Measurements from ENCODE around the gene PIGU.

Gene PIGU

GRCh38 chr20:34654207-34654744 lies 22.6 kb downstream of the PIGU start:
- no peak for DNase-seq

DNA sequence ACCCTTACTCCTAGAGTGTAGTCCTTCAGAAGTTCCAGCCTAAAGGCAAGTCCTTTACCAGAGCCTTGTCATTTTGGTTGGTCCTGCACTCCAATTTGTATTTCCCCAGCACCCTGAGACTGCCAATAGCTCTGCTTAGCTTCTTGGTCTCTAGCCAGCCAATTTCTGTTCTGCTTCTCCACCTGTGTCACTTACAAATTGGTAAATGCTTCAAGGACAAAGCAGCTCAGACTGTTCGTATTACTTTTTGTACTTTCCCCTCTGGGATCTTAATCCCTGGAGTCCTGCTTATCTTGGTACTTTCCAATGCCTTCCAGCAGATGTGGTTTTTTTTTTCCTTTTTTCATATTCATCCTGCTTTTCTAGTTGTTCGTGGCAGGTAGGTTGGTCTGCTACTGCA lies 25.7 kb downstream of the PIGU start:
- DNase-seq, result no peak

- DNase-seq, result no peak
Observed at GRCh38 chr20:34647737-34648136, 29.2 kb downstream of the PIGU start.

GRCh38 chr20:34644951-34645350 lies 31.9 kb downstream of the PIGU start:
- DNase-seq, result no peak

DNA sequence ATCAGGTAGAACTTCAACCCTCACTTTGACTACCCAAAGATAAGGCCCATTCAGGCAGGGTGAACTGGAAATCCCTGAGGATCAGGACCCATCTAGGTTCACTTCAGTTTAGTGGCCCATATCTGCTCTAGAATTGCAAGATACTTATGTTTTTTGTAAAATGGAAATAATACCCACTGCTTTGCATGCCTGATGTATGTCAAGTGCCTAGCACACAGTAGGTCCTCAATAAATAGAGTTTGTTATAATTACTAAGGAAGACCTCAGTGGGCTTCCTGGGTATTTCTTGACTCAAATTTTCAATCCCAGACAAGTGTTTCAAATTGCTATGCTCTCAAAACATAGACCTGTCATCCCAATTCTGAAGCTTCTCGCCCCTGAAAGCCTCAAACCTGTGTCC lies 32.5 kb downstream of the PIGU start:
- no peak for DNase-seq

DNA sequence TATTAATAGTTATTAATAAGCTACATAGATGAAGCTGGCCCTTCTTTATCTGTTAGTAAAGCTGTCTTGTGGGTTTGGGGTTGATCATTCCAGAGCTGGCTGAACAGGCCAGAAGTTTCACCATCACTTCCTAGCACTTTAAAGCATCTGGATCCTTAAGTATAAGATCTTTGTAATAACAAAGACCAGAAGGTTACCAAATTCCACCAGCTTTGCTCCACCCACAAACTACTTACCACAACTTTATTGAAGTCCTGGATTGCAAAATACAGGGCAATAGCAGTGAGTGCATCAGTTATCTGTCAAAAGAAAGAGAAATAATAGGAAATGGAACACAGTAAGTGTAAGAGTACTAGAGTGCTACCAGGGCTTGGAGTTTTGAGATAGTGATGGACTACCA lies 33.0 kb downstream of the PIGU start:
- DNase-seq, result no peak

DNA sequence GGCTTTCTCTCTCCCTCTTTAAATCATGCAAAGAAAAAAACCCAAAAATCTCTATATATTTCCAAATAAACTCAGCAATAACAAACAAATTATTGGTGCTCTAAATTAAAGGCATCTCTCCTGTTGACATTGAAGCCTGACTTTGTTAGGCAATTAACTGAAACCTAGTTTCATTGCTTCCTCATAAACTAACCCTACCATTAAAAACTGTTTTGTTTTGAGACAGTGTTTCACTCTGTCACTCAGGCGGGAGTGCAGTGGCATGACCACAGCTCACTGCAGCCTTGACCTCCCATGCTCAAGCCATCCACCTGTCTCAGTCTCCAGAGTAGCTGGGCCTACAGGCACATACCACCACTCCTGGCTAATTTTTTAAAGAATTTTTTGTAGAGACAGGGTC lies 34.9 kb downstream of the PIGU start:
- DNase-seq, result no peak

- DNase-seq, result no peak
Observed at GRCh38 chr20:34639755-34640222, 37.1 kb downstream of the PIGU start.

DNA sequence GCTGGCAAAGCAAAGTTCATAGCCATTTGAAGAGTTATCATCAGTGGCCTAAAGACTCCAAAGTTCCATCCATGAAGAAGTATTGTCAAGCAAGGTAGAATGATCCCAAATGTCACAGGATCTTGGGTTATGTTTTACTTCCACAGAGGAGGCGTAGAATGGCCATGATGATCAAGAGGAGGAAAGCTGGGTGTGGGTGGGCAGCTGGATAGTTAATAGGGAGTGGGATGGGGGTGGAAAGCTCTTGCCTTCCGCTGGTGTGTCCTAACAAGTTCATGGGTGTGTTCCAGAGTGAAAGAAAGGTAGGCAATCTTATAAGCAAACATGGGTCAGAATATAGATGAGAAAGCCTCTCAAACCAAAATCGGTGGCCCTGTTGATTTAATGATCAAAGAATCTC lies 38.4 kb downstream of the PIGU start:
- no peak for DNase-seq

DNA sequence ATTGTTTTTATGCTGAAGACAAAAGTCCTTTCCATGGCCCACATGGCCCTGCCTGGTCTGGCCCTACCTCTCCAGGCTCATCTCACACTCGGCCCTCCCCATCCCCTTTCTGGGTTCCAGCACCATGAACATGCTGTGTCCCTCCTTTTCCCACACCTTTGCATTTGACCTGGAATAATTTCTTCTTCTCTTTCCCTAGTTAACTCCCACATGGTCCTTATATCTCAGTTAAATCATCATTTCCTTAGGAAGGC lies 38.9 kb downstream of the PIGU start:
- no peak for DNase-seq

- DNase-seq, result no peak
Observed at GRCh38 chr20:34637245-34638038, 39.5 kb downstream of the PIGU start.

DNA sequence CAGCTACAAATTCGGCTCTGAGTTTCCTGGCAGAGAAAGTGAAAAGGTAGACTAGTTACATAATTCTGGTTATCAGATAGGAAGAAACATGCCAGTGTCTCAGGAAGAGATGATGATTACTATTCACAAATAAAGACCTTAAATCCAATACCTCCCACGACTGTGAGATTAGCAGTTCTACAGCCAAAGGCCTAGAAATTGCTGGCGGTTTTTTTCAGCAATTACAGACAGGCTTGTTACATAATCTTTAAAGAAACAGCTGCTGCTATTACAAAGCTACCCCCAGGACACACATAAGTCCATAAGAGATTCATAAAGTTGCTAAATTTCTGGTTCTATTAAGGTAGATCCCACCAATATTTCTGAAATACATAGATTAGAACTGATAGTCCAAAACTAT lies 40.2 kb downstream of the PIGU start:
- DNase-seq, result no peak

- no peak for DNase-seq
Observed at GRCh38 chr20:34634392-34634791, 42.5 kb downstream of the PIGU start.

DNA sequence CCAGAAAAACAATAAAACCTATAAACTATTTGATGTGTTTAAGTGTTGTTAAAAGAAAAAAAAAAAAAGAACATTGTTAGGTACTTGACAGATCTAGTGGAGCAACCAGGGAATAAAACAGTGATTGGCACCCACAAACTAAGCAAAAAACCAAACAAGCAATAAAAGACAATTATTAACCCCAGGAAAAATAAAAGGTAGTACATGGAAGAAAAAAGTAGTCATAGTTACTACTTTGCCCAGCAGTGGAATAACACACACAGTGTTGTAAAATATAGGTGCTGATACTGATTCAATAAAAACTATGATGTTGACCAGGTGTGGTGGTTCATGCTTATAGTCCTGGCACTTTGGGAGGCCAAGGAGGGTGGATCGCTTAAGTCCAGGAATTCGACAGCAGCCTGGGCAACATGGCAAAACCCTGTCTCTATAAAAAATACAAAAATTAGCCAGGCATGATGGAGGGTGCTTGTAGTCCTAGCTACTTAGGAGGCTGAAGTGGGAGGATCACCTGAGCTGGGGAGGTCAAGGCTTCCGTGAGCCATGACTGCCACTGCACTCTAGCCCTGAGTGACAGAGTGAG lies 43.9 kb downstream of the PIGU start:
- no peak for DNase-seq

DNA sequence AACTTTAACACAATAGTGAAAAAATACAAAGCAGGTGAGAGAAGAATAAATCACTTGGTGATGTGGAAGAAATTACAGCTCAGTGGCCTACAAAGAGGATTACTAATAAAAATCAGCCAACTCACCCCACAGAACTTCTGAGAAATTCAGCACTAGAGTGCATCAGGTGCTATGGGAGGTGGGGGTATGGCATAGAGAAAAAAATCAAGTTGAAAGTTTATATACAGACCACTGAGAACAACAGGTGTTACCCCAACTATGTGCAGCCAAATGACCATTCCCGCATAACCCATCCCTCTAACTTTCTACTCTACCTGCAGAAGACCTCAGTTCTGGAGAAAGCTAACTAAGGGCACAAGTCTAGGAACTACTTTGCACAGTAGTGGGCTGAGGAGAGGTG lies 47.0 kb downstream of the PIGU start:
- no peak for DNase-seq

GRCh38 chr20:34629342-34629741 lies 47.5 kb downstream of the PIGU start:
- DNase-seq, result no peak

DNA sequence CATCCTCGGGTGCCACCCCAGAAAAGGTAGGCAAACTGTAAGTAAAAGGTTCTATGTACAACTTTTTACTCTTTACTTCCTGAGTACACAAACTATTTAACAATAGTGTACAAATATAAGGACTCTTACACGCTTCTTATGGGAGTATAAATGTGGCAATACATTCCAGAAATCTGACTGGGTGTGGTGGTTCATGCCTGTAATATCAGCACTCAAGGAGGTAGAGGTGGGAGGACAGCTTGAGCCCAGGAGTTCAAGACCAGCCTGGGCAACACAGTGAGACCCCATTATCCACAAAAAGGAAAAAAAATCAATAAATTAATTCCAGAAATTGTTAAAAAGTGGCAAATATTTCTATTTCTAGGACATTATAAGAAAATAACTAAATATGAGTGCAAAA lies 48.9 kb downstream of the PIGU start:
- no peak for DNase-seq

DNA sequence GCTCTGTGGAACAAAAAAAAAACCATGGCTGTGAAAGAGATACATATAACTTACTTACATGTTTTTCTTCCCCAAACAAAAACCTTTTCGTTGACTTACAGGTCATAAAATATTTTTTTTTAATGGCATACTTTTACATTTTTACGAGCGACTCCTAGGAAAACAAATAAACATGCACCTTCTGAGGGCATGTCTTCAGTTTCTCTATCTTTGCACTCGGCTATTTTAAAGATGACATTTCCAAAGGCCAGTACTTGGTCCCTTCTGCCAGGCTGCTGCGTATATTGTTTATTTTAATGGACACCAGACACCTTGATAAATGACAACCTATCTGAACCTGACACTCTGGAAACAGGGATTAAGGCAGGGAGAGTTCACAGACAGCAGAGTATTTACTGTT lies 49.4 kb downstream of the PIGU start:
- no peak for DNase-seq

DNA sequence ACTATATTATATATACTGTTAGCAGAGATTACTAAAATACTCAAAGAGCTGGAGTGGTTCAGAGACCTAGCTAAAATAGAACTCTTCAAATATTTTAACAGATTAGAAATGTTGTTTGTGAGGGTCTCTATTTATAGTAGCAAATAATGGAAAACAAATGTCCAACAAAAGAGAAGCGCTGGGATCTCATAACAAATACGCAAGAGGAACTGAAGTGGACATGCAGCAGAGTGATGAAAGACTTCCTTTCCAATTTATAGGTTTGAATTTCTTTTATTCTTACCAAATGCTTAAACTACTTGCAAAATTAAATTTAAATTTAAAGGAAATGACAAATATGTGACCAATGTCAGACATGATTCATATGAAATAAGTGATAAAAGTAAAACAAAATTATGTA lies 49.9 kb downstream of the PIGU start:
- DNase-seq, result no peak

- no peak for DNase-seq
Observed at GRCh38 chr20:34624629-34625028, 52.3 kb downstream of the PIGU start.

DNA sequence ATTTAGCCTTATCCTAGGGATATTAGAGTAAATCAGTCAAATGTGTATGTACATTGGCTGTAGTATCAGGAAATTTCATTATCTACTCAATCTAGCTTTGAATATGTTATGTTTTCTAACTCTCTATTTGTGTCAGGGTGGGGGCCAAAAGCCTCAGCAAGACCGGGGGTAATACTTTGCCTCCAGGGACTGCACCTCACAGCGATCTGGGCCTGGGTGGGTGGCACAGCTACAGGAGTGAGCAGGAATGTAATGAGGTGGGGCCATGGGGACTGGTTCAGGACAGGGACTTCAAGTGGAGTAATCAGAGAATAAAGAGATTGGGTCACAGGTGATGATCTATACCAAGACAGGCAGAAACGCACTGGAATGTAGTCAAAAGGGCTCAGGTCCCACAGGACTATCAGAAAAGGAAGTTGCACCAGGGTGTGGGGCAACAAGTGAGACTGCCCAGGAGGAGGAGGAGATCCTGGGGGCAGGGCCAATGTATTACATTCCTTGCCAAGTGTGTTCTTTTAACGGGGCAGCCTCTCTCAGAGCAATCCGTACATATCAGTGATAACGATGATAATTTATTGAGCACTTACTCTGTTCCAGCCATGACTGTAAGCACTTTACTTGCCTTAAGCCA lies 54.0 kb downstream of the PIGU start:
- no peak for DNase-seq

DNA sequence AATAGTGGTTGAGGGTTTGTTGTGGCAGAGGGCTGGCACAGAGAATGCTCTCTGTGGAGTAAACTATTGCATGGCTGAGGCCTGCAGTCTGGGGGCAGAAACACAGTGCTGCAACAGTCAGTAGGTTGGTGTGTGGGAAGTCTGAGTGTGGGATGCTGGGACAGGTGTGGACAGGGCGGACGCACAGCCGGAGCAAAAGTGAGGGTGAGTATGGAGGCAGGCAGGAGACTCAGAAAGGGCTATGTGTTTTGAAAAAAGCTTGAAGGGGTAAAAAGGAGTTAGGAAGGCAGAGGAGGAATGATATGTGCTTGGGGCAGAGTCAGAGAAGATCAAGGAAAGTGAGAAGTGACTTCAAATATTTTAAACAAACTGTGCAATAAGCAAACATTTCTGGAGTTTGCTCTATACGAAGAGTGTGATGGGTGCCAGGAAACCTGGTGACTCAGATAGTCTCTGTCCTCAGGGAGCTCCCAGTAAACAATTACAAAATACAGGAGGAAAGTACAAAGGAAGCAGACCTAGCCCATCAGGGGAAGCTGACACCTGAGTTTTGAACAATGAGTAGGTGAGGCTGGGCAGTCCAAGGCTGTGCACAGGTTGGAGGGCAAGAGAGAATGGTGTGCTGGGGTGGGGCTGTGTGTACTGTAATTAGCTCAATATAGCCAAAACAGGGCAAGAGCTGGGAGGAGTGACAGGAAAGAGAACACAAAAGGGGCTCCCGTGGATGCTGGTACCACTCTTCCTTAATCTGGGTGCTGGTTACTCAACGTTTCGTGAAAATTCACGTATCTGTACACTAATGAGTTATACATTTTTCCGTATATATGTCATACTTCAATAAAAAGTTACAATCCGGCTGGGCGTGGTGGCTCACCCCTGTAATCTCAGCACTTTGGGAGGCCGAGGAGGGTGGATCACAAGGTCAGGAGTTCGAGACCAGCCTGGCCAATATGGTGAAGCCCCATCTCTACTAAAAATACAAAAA lies 55.2 kb downstream of the PIGU start:
- no peak for DNase-seq

DNA sequence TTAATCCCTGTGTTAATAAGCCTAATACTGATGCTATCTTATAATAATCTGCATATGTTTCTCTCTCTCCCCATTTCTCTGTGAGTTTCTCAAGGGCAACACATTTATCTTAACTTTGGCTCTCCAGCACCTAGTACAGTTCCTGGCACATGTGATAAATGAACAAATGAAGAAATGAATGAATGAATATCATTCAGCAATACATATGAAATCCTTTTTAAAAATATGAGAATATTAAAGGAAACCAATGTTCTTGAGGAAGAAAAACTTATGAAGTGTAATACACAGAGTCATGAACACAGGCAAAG lies 55.9 kb downstream of the PIGU start:
- DNase-seq, result no peak
